Endodermal cell (in vitro differentiated cells): ENCODE results near the gene RIMS1. TPM values are rescaled to one million over a fixed set of nuclear protein-coding genes. Genes with fewer than 3 reads are reported as not detected.

Experiments used
- DNase-seq: peaks from one replicate; pipeline ENCODE4 v3.0.0-alpha.2; 2017
- H3K27ac ChIP-seq: 2 replicates; pipeline ENCODE4 v1.5.1; 2013; ENCODE audit warnings: mild to moderate bottlenecking, low read depth, low read length, moderate library complexity
- H3K27me3 ChIP-seq: 2 replicates; pipeline ENCODE4 v1.6.1; 2013; ENCODE audit warnings: mild to moderate bottlenecking, low read length, moderate library complexity; ENCODE audit not compliant: insufficient read depth, control insufficient read depth, poor library complexity, severe bottlenecking
- H3K36me3 ChIP-seq: 2 replicates; pipeline ENCODE4 v1.7.0; 2013; ENCODE audit warnings: mild to moderate bottlenecking, low read length, moderate library complexity; ENCODE audit not compliant: control insufficient read depth, insufficient read depth
- H3K4me1 ChIP-seq: one replicate; pipeline ENCODE4 v1.7.0; 2013; ENCODE audit warnings: low read length; ENCODE audit not compliant: control insufficient read depth, insufficient read depth
- H3K4me3 ChIP-seq: 2 replicates; pipeline ENCODE4 v1.5.1; 2013; ENCODE audit warnings: mild to moderate bottlenecking, low read length, moderate library complexity
- H3K9ac ChIP-seq: 2 replicates; pipeline ENCODE4 v1.6.1; 2013; ENCODE audit warnings: mild to moderate bottlenecking, low read length, moderate library complexity; ENCODE audit not compliant: poor library complexity, severe bottlenecking; ENCODE audit errors: extremely low read depth
- H3K9me3 ChIP-seq: 2 replicates; pipeline ENCODE4 v1.6.1; 2013; ENCODE audit warnings: mild to moderate bottlenecking, low read length, moderate library complexity; ENCODE audit not compliant: control insufficient read depth
- H3K27ac Mint-ChIP-seq: 2 replicates; pipeline ENCODE4 v1.8.0; 2020; ENCODE audit warnings: mixed read lengths
- H3K27me3 Mint-ChIP-seq: 2 replicates; pipeline ENCODE4 v1.8.0; 2021; ENCODE audit warnings: mild to moderate bottlenecking, mixed read lengths; ENCODE audit not compliant: insufficient read depth
- H3K36me3 Mint-ChIP-seq: 2 replicates; pipeline ENCODE4 v1.8.0; 2020; ENCODE audit warnings: low read depth, mixed read lengths
- H3K4me1 Mint-ChIP-seq: 2 replicates; pipeline ENCODE4 v1.8.0; 2020; ENCODE audit warnings: mixed read lengths
- H3K4me3 Mint-ChIP-seq: 2 replicates; pipeline ENCODE4 v1.8.0; 2020; ENCODE audit warnings: mild to moderate bottlenecking, moderate library complexity, mixed read lengths
- H3K9me3 Mint-ChIP-seq: 2 replicates; pipeline ENCODE4 v1.8.0; 2020; ENCODE audit warnings: mild to moderate bottlenecking, mixed read lengths
- WGBS, 2 experiments: methylation state at CpG; one replicate each; pipeline versions ENCODE4 v1.1.5 to v1.1.7; 2013; ENCODE audit warnings: missing lambda C conversion rate in 2 of 2, mixed read lengths in 1 of 2; ENCODE audit not compliant: insufficient coverage in 1 of 2, insufficient read length in 1 of 2; 5-methylcytosine and 5-hydroxymethylcytosine counted together
- total RNA-seq, 2 donors: library from RNA; stranded (reverse); fragmentation: NEBNext Ultra II Directional in 1 of 2; extraction: Animal tissue kit (Norgen Biotek cat#: 25700) in 1 of 2; gene quantifications; 2 replicates in 1 of 2; 3 replicates in 1 of 2; pipeline ENCODE4 v1.2.1, GENCODE V29; 2021
- TF ChIP-seq, protein P1 (sequence below): fragments of 200-600 bp; sonication (generic); conservative IDR thresholded peaks from 2 replicates; pipeline ENCODE4 v1.5.0; 2021; ENCODE audit warnings: antibody characterized with exemption, mild to moderate bottlenecking

Gene RIMS1
- total RNA-seq, 2 donors from 2014 or later, result 1.1 to 1.6 TPM

GRCh38 chr6:71979911-71980310 is 93.6 kb downstream of the RIMS1 start:
- Histone ChIP-seq H3K4me1 (no peaks in the 10 kb centered on the region), H3K27ac (no peak overlapping the region), H3K36me3 (no peaks in the 10 kb centered on the region), H3K27me3 (no peaks in the 10 kb centered on the region), H3K4me3 (no peak overlapping the region), H3K9me3 (no peaks in the 10 kb centered on the region), H3K9ac (no peak overlapping the region)
- H3K4me1 Mint-ChIP-seq, result peaks cover 4% of the 10 kb centered on the region
- H3K9me3 Mint-ChIP-seq, result no peaks in the 10 kb centered on the region
- WGBS, 2 experiments, result 80 to 92% methylated on average over 1 to 2 of the region's 2 CpGs
- no peak overlapping the region for H3K4me3 Mint-ChIP-seq
- TF ChIP-seq, protein P1, sequence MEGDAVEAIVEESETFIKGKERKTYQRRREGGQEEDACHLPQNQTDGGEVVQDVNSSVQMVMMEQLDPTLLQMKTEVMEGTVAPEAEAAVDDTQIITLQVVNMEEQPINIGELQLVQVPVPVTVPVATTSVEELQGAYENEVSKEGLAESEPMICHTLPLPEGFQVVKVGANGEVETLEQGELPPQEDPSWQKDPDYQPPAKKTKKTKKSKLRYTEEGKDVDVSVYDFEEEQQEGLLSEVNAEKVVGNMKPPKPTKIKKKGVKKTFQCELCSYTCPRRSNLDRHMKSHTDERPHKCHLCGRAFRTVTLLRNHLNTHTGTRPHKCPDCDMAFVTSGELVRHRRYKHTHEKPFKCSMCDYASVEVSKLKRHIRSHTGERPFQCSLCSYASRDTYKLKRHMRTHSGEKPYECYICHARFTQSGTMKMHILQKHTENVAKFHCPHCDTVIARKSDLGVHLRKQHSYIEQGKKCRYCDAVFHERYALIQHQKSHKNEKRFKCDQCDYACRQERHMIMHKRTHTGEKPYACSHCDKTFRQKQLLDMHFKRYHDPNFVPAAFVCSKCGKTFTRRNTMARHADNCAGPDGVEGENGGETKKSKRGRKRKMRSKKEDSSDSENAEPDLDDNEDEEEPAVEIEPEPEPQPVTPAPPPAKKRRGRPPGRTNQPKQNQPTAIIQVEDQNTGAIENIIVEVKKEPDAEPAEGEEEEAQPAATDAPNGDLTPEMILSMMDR, result no peak
- H3K27ac Mint-ChIP-seq, result no peak overlapping the region
- no peaks in the 10 kb centered on the region for H3K36me3 Mint-ChIP-seq
- no peaks in the 10 kb centered on the region for H3K27me3 Mint-ChIP-seq
- no peak for DNase-seq

- H3K4me1 ChIP-seq, result no peaks in the 10 kb centered on the region
- no peaks in the 10 kb centered on the region for H3K27me3 ChIP-seq
- TF ChIP-seq, protein P1, result no peak
- Mint-ChIP-seq H3K27me3 (no peaks in the 10 kb centered on the region), H3K36me3 (no peaks in the 10 kb centered on the region), H3K4me1 (peaks cover 2% of the 10 kb centered on the region), H3K27ac (no peak overlapping the region), H3K4me3 (no peak overlapping the region), H3K9me3 (no peaks in the 10 kb centered on the region)
- WGBS, 2 experiments, result 83 to 100% methylated on average over 1 of the region's 1 CpG
- no peak for DNase-seq
- H3K4me3 ChIP-seq, result no peak overlapping the region
- no peak overlapping the region for H3K9ac ChIP-seq
- H3K9me3 ChIP-seq, result no peaks in the 10 kb centered on the region
- no peak overlapping the region for H3K27ac ChIP-seq
- H3K36me3 ChIP-seq, result no peaks in the 10 kb centered on the region
Observed at GRCh38 chr6:71982389-71982788, 96.0 kb downstream of the RIMS1 start.

GRCh38 chr6:71983131-71983530 is 96.8 kb downstream of the RIMS1 start:
- DNase-seq, result no peak
- no peak overlapping the region for H3K27ac ChIP-seq
- 100% methylated on average over 1 of the region's 1 CpG; no CpG with 5 or more reads in 1 of the 2 experiments for WGBS, 2 experiments
- H3K27ac Mint-ChIP-seq, result no peak overlapping the region
- no peaks in the 10 kb centered on the region for H3K27me3 Mint-ChIP-seq
- H3K36me3 Mint-ChIP-seq, result no peaks in the 10 kb centered on the region
- TF ChIP-seq, protein P1, result no peak
- no peak overlapping the region for H3K4me3 ChIP-seq
- no peaks in the 10 kb centered on the region for H3K27me3 ChIP-seq
- H3K4me3 Mint-ChIP-seq, result no peak overlapping the region
- no peaks in the 10 kb centered on the region for H3K9me3 Mint-ChIP-seq
- H3K4me1 ChIP-seq, result no peaks in the 10 kb centered on the region
- H3K4me1 Mint-ChIP-seq, result no peaks in the 10 kb centered on the region
- H3K36me3 ChIP-seq, result no peaks in the 10 kb centered on the region
- H3K9ac ChIP-seq, result no peak overlapping the region
- no peaks in the 10 kb centered on the region for H3K9me3 ChIP-seq
